ENCODE results near the gene GUCD1. TPM values are rescaled to one million over a fixed set of nuclear protein-coding genes. Genes with fewer than 3 reads are reported as not detected.
A peak's percentile ranks its signal among the peaks of the same experiment; 100 is the strongest.

The GUCD1 gene
- total RNA-seq, 1 donor = 146 TPM

GRCh38 chr22:24576778-24577177 is 21.8 kb upstream of the GUCD1 start:
- Histone ChIP-seq H3K36me3 (ENCODE audit: insufficient read depth, low read length) (peaks cover 34% of the 10 kb centered on the region), H3K27ac (ENCODE audit: low read depth, low read length) (no peak overlapping the region), H3K79me2 (ENCODE audit: insufficient read depth, low read length) (no peaks in the 10 kb centered on the region), H3K4me2 (ENCODE audit: insufficient read depth, low read length) (no peak overlapping the region), H4K20me1 (ENCODE audit: insufficient read depth, low read length) (no peaks in the 10 kb centered on the region), H3K27me3 (ENCODE audit: insufficient read depth, low read length) (no peaks in the 10 kb centered on the region), H3K4me1 (ENCODE audit: insufficient read depth, low read length) (peaks cover 8% of the 10 kb centered on the region), H3K4me3 (ENCODE audit: insufficient read depth, low read length) (no peak overlapping the region), H3K9me3 (ENCODE audit: low read depth, low read length) (no peaks in the 10 kb centered on the region), H2AFZ (ENCODE audit: low read length) (no peak overlapping the region)
- DNase-seq (ENCODE audit: insufficient read length, low spot score, missing footprints) = no peak
- TF ChIP-seq CTCF (IDR thresholded peaks at IDR 0.05; ENCODE audit: extremely low read depth, low read depth, low read length) = no peak

- no peak overlapping the region for H3K27ac ChIP-seq (ENCODE audit: low read depth, low read length)
- peak; percentile 54 for DNase-seq (ENCODE audit: insufficient read length, low spot score, missing footprints)
- no peak for TF ChIP-seq CTCF (IDR thresholded peaks at IDR 0.05; ENCODE audit: extremely low read depth, low read depth, low read length)
- H3K4me2 ChIP-seq (ENCODE audit: insufficient read depth, low read length) = no peak overlapping the region
- peaks cover 48% of the 10 kb centered on the region for H3K36me3 ChIP-seq (ENCODE audit: insufficient read depth, low read length)
- H2AFZ ChIP-seq (ENCODE audit: low read length) = no peak overlapping the region
- no peaks in the 10 kb centered on the region for H3K9me3 ChIP-seq (ENCODE audit: low read depth, low read length)
- H3K79me2 ChIP-seq (ENCODE audit: insufficient read depth, low read length) = peaks cover 31% of the 10 kb centered on the region
- H3K4me3 ChIP-seq (ENCODE audit: insufficient read depth, low read length) = no peak overlapping the region
- H4K20me1 ChIP-seq (ENCODE audit: insufficient read depth, low read length) = peaks cover 16% of the 10 kb centered on the region
- H3K4me1 ChIP-seq (ENCODE audit: insufficient read depth, low read length) = no peaks in the 10 kb centered on the region
- H3K27me3 ChIP-seq (ENCODE audit: insufficient read depth, low read length) = no peaks in the 10 kb centered on the region
Measured at GRCh38 chr22:24571266-24571665, 16.3 kb upstream of the GUCD1 start.

- Histone ChIP-seq H3K27me3 (ENCODE audit: insufficient read depth, low read length) (no peaks in the 10 kb centered on the region), H3K4me2 (ENCODE audit: insufficient read depth, low read length) (no peak overlapping the region), H4K20me1 (ENCODE audit: insufficient read depth, low read length) (peaks cover 38% of the 10 kb centered on the region), H3K36me3 (ENCODE audit: insufficient read depth, low read length) (peaks cover 36% of the 10 kb centered on the region), H3K4me3 (ENCODE audit: insufficient read depth, low read length) (no peak overlapping the region), H3K27ac (ENCODE audit: low read depth, low read length) (no peak overlapping the region), H3K4me1 (ENCODE audit: insufficient read depth, low read length) (no peaks in the 10 kb centered on the region), H2AFZ (ENCODE audit: low read length) (no peak overlapping the region), H3K9me3 (ENCODE audit: low read depth, low read length) (no peaks in the 10 kb centered on the region), H3K79me2 (ENCODE audit: insufficient read depth, low read length) (peaks cover 66% of the 10 kb centered on the region)
- no peak for DNase-seq (ENCODE audit: insufficient read length, low spot score, missing footprints)
- TF ChIP-seq CTCF (IDR thresholded peaks at IDR 0.05; ENCODE audit: extremely low read depth, low read depth, low read length) = no peak
Measured at GRCh38 chr22:24567668-24568067, 12.7 kb upstream of the GUCD1 start.

GRCh38 chr22:24566899-24567511 is 12.1 kb upstream of the GUCD1 start:
- no peak overlapping the region for H2AFZ ChIP-seq (ENCODE audit: low read length)
- no peaks in the 10 kb centered on the region for H3K4me1 ChIP-seq (ENCODE audit: insufficient read depth, low read length)
- H3K36me3 ChIP-seq (ENCODE audit: insufficient read depth, low read length) = peaks cover 32% of the 10 kb centered on the region
- peaks cover 40% of the 10 kb centered on the region for H4K20me1 ChIP-seq (ENCODE audit: insufficient read depth, low read length)
- no peak for TF ChIP-seq CTCF (IDR thresholded peaks at IDR 0.05; ENCODE audit: extremely low read depth, low read depth, low read length)
- DNase-seq (ENCODE audit: insufficient read length, low spot score, missing footprints) = peak; percentile 58
- no peaks in the 10 kb centered on the region for H3K9me3 ChIP-seq (ENCODE audit: low read depth, low read length)
- H3K27ac ChIP-seq (ENCODE audit: low read depth, low read length) = no peak overlapping the region
- no peak overlapping the region for H3K4me3 ChIP-seq (ENCODE audit: insufficient read depth, low read length)
- peaks cover 71% of the 10 kb centered on the region for H3K79me2 ChIP-seq (ENCODE audit: insufficient read depth, low read length)
- H3K4me2 ChIP-seq (ENCODE audit: insufficient read depth, low read length) = no peak overlapping the region
- H3K27me3 ChIP-seq (ENCODE audit: insufficient read depth, low read length) = no peaks in the 10 kb centered on the region

Measured in osteoblast (primary cell).